Astrocyte (in vitro differentiated cells and primary cell): ENCODE results near the gene RNF166.

Experiments used
- EZH2 ChIP-seq: IDR thresholded peaks from 2 replicates; pipeline ENCODE4 v1.6.1; 2012; ENCODE audit warnings: mild to moderate bottlenecking, low read length, inconsistent platforms; ENCODE audit not compliant: insufficient read depth
- TF ChIP-seq, protein P1 (sequence below): IDR thresholded peaks from 2 replicates; pipeline ENCODE4 v1.5.1; 2011; ENCODE audit warnings: low read depth, mild to moderate bottlenecking, inconsistent platforms, low read length, moderate library complexity; ENCODE audit not compliant: insufficient read depth

DNA sequence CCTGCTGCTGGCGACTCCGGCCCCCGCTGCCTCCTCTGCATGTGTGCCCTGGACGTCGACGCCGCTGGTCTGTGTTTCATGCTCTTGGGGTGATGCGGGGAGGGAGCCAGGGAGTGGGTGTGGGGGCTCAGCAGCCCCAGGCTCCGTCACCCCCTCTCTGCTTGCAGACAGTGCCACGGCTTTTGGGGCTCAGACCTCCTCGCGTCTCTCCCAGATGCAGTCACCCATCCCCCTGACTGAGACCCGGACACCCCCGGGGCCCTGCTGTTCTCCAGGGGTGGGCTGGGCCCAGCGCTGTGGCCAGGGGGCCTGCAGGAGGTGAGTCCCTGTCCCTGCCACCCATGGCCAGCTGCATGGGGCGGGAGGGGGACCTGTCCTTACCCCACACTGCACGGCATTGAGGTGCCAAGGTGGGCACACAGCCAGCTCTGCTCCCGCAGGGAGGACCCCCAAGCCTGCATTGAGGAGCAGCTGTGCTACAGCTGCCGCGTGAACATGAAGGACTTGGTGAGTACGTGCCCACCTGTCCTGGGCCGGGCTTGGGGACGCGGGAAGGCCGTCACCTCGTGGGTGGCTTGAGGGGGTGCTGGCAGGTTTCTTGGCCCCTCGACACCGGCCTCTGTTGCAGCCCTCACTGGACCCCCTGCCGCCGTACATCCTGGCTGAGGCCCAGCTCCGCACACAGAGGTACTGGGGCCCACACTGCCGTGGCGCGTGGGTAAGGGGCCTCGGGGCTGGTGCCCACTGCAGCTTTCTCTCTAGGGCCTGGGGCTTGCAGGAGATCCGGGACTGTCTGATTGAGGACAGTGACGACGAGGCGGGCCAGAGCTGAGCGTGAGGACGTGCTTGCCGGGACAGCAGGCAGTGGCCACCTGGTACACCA, 8.5 kb upstream of the RNF166 start:
- TF ChIP-seq, protein P1, sequence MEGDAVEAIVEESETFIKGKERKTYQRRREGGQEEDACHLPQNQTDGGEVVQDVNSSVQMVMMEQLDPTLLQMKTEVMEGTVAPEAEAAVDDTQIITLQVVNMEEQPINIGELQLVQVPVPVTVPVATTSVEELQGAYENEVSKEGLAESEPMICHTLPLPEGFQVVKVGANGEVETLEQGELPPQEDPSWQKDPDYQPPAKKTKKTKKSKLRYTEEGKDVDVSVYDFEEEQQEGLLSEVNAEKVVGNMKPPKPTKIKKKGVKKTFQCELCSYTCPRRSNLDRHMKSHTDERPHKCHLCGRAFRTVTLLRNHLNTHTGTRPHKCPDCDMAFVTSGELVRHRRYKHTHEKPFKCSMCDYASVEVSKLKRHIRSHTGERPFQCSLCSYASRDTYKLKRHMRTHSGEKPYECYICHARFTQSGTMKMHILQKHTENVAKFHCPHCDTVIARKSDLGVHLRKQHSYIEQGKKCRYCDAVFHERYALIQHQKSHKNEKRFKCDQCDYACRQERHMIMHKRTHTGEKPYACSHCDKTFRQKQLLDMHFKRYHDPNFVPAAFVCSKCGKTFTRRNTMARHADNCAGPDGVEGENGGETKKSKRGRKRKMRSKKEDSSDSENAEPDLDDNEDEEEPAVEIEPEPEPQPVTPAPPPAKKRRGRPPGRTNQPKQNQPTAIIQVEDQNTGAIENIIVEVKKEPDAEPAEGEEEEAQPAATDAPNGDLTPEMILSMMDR, result no peak
- no peak for TF ChIP-seq EZH2
